Panc1 (cell line): ENCODE results near the gene AP1S1. TPM values are rescaled to one million over a fixed set of nuclear protein-coding genes. Genes with fewer than 3 reads are reported as not detected.

Experiments
- ATAC-seq: fragments of 200-7000 bp; cut with Tn5 transposase; 2 replicates; pipeline ENCODE4 v1.9.1; 2020; ENCODE audit warnings: mild to moderate bottlenecking, moderate library complexity
- BruUV-seq: library from RNA; stranded (reverse); fragments of 400-500 nt; replicated peaks from 2 replicates; lab custom pipeline; 2021; lab: Mats Ljungman, UMichigan
- CTCF ChIA-PET: fragments of 300-600 bp; sonication (Branson Sonifier 250); formaldehyde crosslinking; loops from one replicate; lab custom pipeline; 2022; ENCODE audit warnings: antibody characterized with exemption; lab: Charles Lee
- POLR2A ChIA-PET: fragments of 300-600 bp; sonication (Branson Sonifier 250); formaldehyde crosslinking; loops from one replicate; lab custom pipeline; 2022; ENCODE audit warnings: antibody characterized with exemption; lab: Charles Lee
- DNase-seq: peaks from one replicate; pipeline ENCODE4 v3.0.0-alpha.2; 2010; ENCODE audit warnings: low read depth, low spot score
- H3K27ac ChIP-seq: 2 replicates; pipeline ENCODE4 v1.5.1; 2011; ENCODE audit warnings: mild to moderate bottlenecking, low read length, inconsistent platforms
- H3K27me3 ChIP-seq: fragments of 200-500 bp; sonication (Bioruptor generic); 2 replicates; pipeline ENCODE4 v1.6.0; 2014; ENCODE audit warnings: low read length, inconsistent platforms; ENCODE audit not compliant: control insufficient read depth, insufficient read depth
- H3K36me3 ChIP-seq: fragments of 200-500 bp; sonication (Bioruptor generic); 2 replicates; pipeline ENCODE4 v1.5.1; 2014; ENCODE audit warnings: inconsistent platforms, mild to moderate bottlenecking, low read length, moderate library complexity; ENCODE audit not compliant: control insufficient read depth, insufficient read depth
- H3K4me1 ChIP-seq: 2 replicates; pipeline ENCODE4 v1.5.1; 2011; ENCODE audit warnings: inconsistent platforms, mild to moderate bottlenecking, low read length, moderate library complexity; ENCODE audit not compliant: control insufficient read depth, insufficient read depth
- H3K4me3 ChIP-seq, 2 experiments: 2 replicates each; pipeline ENCODE4 v1.5.1; 2011 to 2012; ENCODE audit warnings: low read depth in 2 of 2, low read length in 2 of 2, mild to moderate bottlenecking in 2 of 2, inconsistent platforms in 1 of 2, moderate library complexity in 1 of 2
- H3K9me3 ChIP-seq: fragments of 200-500 bp; sonication (Bioruptor generic); 2 replicates; pipeline ENCODE4 v1.5.1; 2014; ENCODE audit warnings: low read depth, mild to moderate bottlenecking, inconsistent platforms, low read length, moderate library complexity; ENCODE audit not compliant: control insufficient read depth, insufficient read depth
- CTCF ChIP-seq: fragments of 450-650 bp; IDR thresholded peaks from 2 replicates; pipeline ENCODE4 v1.5.1; 2017; ENCODE audit warnings: mild to moderate bottlenecking
- POLR2AphosphoS5 ChIP-seq: IDR thresholded peaks from 2 replicates; pipeline ENCODE4 v1.6.1; 2012; ENCODE audit warnings: mild to moderate bottlenecking, low read depth, low read length, moderate library complexity
- REST ChIP-seq, 2 experiments: IDR thresholded peaks; 2 replicates each; pipeline ENCODE4 v1.6.1; 2011 to 2012; ENCODE audit warnings: low read depth in 2 of 2, control low read depth in 1 of 2, low read length in 1 of 2, mild to moderate bottlenecking in 1 of 2, moderate library complexity in 1 of 2; ENCODE audit not compliant: insufficient read depth in 1 of 2
- SIN3A ChIP-seq: IDR thresholded peaks from 2 replicates; pipeline ENCODE4 v1.6.1; 2012; ENCODE audit warnings: low read depth, mild to moderate bottlenecking, low read length, moderate library complexity, borderline replicate concordance; ENCODE audit not compliant: insufficient read depth
- TCF7L2 ChIP-seq: IDR thresholded peaks from 2 replicates; pipeline ENCODE4 v1.6.1; 2011; ENCODE audit warnings: mild to moderate bottlenecking, low read depth, low read length, inconsistent platforms
- in situ Hi-C: cut with HindIII; loops from 2 replicates; pipeline ENCODE4 v1.10.0; 2016; ENCODE audit warnings: low sequenced_read_pairs, low pct_unique_long_range_greater_than_20kb
- intact Hi-C: fragments of 100-400 bp; cut with micrococcal nuclease; formaldehyde crosslinking; loops from one replicate; pipeline ENCODE4 v1.10.0; 2022; ENCODE audit not compliant: unreplicated experiment
- total RNA-seq: library from RNA; stranded (reverse); gene quantifications from one replicate; pipeline ENCODE4 v1.2.1, GENCODE V29; 2021; ENCODE audit not compliant: unreplicated experiment

The AP1S1 gene
- total RNA-seq, 1 experiment from 2014 or later: 74.2 TPM

GRCh38 chr7:101169110-101169837, 15.0 kb downstream of the AP1S1 start:
- CTCF ChIA-PET: interaction anchor here (1.6 kb wide), 1 partner anchor 23 kb away, joined by 5 read pairs; no protein-coding TSS in a partner anchor
- Histone ChIP-seq H3K9me3 (no peaks in the 10 kb centered on the region), H3K27me3 (peaks cover 16% of the 10 kb centered on the region), H3K4me3 (peak overlapping the region; percentile 8 to 46; a peak in 3 of 4 replicates), H3K27ac (no peak overlapping the region), H3K36me3 (no peaks in the 10 kb centered on the region), H3K4me1 (peaks cover 56% of the 10 kb centered on the region)
- ATAC-seq: no peak
- in situ Hi-C loops: no loop called here
- POLR2A ChIA-PET: interaction anchor here (0.7 kb wide), 1 partner anchor 72 kb away, joined by 3 read pairs; no protein-coding TSS in a partner anchor
- intact Hi-C loops: no loop called here
- DNase-seq: no peak
- no peak for TF ChIP-seq TCF7L2
- no peak for TF ChIP-seq POLR2AphosphoS5
- TF ChIP-seq SIN3A: no peak
- TF ChIP-seq REST (IDR thresholded peaks at IDR 0.05; ENCODE audit: insufficient read depth in 1 of 2, low read depth in 2 of 2, low read length in 1 of 2): no peak
- TF ChIP-seq CTCF: no peak
- BruUV-seq: no TSS peak

- DNase-seq (no peak), ATAC-seq (peak; percentile 43)
- no peak for TF ChIP-seq SIN3A
- peak in 1 of 2 experiments; percentile 73; a peak in 2 of 4 replicates for TF ChIP-seq REST (IDR thresholded peaks at IDR 0.05; ENCODE audit: insufficient read depth in 1 of 2, low read depth in 2 of 2, low read length in 1 of 2)
- TF ChIP-seq CTCF: peak; percentile 98
- no peak for TF ChIP-seq TCF7L2
- no peak for TF ChIP-seq POLR2AphosphoS5
- peaks cover 16% of the 10 kb centered on the region for H3K27me3 ChIP-seq
- intact Hi-C loops: no loop called here
- no peaks in the 10 kb centered on the region for H3K36me3 ChIP-seq
- ChIA-PET CTCF (interaction anchor here (0.9 to 1.6 kb wide), 2 partner anchors 23 to 26 kb away, joined by 5 to 10 read pairs; no protein-coding TSS in a partner anchor), POLR2A (interaction anchor here (0.6 kb wide), 1 partner anchor 90 kb away, joined by 6 read pairs; no protein-coding TSS in a partner anchor)
- BruUV-seq: no TSS peak
- H3K4me1 ChIP-seq: peaks cover 50% of the 10 kb centered on the region
- in situ Hi-C loops: no loop called here
- no peaks in the 10 kb centered on the region for H3K9me3 ChIP-seq
- H3K4me3 ChIP-seq: peak overlapping the region; percentile 8 to 46; a peak in 3 of 4 replicates
- no peak overlapping the region for H3K27ac ChIP-seq
These were observed 15.7 kb downstream of the AP1S1 start for GRCh38 chr7:101169838-101170551.
